ELF-1 (cell line): ENCODE measurements around the gene DDX51.
"Not testable (repeated sequence)": the region's sequence is repeated elsewhere in the genome, so short reads cannot be mapped to it uniquely, and the experiment has no call there.

Experiments used
- DNase-seq: peaks from one replicate; pipeline ENCODE4 v3.0.0-alpha.2; 2016; ENCODE audit warnings: low read depth, low spot score

Gene DDX51

GRCh38 chr12:132154941-132155770 lies 11.0 kb upstream of the DDX51 start:
- no peak for DNase-seq

DNA sequence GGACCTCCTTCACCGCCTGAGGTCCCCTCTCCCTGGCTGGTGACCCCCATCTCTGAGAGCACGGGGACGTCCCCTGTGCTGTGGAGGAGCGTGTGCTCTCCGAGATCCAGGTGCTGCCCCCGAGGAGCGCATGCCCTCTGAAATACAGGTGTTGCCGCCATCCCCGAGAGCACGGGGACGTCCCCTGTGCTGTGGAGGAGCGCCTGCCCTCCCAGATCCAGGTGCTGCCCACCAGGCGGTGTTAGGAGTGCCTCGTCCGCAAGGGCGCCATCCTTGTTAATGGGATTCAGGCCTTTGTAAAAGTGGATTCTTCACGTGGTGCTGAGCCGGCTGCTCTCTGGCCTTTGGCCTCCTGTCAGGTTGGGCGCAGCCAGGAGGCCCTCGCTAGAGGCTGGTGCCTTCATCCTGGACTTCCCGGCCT lies 10.2 kb upstream of the DDX51 start:
- DNase-seq, result no peak

DNA sequence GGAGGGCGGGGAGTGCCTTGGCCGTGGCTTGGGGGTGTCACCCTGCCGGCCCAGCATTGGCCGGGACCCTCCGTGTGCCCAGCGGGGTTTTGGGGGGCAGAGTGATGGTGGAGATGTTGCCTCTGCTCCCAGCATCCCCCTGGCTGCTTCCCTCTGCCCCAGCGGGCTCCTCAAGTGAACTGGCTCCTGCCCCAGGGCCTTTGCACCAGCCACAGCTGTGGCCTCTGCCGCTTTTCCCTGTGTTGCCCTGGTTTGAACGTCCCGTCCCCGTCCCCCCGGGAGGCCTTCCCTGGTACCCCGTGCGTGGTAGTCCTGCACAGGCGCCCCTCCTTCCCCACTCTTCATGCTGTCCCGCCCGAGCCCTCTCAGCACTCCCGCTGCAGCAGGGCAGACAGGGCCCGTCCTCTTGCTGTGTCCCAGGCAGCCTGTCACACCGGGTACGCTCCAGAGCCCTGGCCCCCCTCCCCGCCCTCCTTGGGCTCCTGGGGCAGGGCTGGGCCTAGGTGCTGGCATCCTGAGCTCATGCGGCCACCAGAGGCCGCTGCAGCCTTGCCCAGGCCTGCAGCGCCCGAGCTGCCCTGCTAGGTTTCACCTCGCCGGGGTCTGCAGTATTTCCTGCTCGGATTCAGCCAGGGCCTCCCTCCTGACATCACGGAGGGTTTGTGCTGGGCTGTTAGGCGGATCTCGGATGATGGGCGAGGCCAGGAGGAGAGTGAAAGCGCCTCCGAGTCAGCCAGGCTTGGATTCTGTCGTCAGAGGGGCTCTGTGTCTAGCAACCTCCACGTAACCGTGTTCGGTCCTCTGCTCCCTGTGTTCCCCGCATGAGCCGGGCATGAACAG lies 9.6 kb upstream of the DDX51 start:
- DNase-seq, result peak; percentile 94

DNA sequence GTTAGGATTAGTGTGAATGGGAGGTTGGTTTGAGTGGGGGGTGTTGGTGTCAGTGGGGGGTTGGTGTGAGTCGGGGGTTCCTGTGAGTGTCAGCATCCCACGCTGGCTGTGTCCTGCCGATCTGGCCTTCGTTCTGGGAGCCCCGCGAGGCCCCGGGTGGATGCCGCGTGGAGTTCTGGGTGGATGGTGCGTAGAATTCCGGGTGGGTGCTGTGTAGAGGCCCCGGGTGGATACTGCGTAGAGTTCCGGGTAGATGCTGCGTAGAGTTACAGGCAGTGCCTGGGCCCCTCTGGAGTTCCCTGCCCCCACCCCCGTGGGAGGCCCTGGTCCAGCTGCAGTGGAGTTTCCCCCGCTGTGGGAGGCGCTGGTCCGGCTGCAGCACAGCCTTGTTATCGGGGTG lies 8.8 kb upstream of the DDX51 start:
- DNase-seq, result no peak

DNA sequence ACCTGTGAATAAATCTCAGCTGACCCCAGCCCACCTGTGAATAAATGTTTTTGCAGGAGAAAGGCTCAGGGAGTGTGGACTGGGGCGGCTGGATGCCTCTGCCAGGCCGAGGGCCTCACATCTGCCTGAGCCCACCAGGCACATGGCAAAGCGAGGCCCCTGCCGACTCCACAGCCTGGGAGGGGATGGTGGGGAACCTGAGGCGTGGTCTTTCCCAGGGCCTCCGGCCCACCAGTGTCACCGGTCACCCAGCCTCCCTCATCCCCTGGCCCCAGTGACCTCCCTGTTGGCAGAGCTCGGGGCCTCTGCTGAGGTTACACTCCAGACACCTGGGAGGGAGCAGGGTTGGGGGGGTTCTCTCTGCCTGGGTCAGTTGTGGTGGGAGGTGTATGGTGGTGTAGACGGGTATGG lies 8.3 kb upstream of the DDX51 start:
- DNase-seq, result no peak

- no peak for DNase-seq
Measured at GRCh38 chr12:132151766-132152410, 7.8 kb upstream of the DDX51 start.

DNA sequence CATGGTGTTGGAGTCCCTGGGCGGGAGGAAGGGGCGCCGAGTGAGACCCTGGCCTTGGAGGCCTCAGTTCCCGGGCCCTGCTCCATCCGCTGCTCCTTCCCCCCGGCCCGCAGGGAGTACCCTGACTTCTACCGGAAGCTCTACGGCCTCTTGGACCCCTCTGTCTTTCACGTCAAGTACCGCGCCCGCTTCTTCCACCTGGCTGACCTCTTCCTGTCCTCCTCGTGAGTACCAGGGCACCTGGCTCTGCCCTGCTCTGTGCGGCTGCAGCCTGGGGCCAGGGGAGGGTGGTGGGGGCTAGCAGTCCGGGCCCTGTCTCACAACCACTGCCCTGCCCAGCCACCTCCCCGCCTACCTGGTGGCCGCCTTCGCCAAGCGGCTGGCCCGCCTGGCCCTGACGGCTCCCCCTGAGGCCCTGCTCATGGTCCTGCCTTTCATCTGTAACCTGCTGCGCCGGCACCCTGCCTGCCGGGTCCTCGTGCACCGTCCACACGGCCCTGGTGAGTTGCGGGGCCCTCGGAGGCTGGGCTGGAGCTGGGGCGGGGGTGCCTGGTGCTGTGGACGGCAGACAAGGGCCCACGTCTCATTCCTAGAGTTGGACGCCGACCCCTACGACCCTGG lies 7.1 kb upstream of the DDX51 start:
- DNase-seq, result no peak

DNA sequence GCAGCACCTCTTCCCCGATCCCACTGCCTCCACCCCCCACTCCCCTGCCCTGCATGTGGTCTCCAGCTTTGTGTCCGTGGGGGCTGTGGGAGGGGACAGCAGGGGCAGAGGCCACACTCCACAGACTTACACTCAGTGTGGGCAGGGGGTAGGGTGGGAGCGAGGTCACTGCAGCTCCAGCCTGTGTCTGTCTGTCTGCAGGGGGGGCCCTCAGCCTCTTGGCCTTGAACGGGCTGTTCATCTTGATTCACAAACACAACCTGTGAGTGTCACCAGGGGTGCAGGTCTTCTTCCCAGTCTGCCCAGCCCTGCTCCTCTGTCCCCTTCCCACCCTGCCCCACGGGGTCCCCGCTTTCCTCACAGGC lies 6.6 kb upstream of the DDX51 start:
- DNase-seq, result no peak

DNA sequence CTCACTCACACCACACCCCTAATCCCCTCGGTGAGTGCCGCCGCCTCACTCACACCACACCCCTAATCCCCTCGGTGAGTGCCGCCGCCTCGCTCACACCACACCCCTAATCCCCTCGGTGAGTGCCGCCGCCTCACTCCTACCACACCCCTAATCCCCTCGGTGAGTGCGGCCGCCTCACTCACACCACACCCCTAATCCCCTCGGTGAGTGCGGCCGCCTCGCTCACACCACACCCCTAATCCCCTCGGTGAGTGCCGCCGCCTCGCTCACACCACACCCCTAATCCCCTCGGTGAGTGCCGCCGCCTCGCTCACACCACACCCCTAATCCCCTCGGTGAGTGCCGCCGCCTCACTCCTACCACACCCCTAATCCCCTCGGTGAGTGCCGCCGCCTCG lies 5.4 kb upstream of the DDX51 start:
- DNase-seq, result not testable (repeated sequence)

GRCh38 chr12:132148368-132149045 lies 4.4 kb upstream of the DDX51 start:
- no peak for DNase-seq

GRCh38 chr12:132147423-132148367 lies 3.6 kb upstream of the DDX51 start:
- DNase-seq, result no peak

DNA sequence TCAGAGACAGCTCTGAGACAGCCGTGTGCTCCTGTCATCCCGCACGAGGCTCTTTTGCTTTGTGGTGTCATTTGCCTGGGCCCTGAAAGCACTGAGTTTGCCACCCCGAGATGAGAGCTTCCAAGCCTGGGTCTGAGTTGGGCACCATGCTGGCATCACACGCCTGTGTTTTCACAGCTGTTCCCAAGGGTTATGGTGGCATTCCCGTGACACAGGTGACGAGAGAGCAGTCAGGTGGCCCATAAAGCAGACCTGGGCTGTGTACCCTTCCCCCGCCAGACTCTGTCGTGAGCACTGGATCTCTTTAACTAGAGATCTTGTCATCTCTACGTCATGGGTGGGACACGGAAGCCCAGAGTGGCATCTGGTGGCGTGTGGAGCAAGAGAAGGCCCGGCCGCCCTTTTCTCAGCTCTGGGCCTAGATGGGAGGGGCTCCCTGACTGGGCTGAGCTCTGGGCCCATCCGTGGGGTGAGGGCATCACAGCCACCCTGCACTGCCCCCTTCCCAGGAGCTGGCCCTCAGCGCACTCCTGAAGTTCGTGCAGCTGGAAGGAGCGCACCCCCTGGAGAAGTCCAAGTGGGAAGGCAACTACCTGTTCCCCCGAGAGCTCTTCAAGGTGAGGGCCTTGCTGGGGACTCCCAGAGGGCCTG lies 2.8 kb upstream of the DDX51 start:
- DNase-seq, result no peak

DNA sequence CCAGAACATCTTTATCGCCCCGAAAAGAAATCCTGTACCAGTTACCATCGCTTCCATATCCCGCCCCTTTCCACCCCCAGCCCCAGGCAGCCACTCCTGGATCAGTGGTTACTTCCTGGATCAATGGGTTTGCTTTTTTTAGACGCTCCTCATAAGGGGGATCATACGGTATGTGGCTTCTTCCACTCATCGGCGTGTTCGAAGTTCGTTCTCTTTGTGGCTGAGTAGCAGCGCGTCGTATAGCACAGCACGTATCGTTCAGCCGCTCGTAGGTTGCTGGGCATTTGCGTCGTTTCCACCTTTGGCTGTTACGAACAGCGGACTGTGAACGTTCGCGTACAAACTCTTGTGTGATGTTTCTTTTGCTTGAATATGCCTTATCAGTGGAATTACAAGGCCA lies 2.0 kb upstream of the DDX51 start:
- no peak for DNase-seq

DNA sequence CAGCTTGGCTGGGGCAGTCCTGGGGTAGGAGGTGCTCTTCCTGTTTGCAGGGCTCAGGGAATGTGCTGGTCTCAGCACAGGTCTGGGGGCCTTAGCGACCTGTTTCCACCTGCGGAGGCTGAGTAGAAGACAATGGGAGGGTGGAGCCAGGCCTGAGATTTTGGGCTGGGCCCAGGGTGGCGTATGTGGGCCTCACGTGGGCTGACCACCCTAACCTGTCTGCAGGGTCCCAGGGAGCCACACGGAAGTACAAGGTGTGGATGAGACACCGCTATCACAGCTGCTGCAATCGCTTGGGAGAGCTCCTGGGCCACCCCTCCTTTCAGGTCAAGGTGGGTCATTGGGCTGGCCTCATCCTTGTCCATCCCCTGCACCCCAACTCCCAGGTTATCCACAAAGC lies 1.2 kb upstream of the DDX51 start:
- no peak for DNase-seq

DNA sequence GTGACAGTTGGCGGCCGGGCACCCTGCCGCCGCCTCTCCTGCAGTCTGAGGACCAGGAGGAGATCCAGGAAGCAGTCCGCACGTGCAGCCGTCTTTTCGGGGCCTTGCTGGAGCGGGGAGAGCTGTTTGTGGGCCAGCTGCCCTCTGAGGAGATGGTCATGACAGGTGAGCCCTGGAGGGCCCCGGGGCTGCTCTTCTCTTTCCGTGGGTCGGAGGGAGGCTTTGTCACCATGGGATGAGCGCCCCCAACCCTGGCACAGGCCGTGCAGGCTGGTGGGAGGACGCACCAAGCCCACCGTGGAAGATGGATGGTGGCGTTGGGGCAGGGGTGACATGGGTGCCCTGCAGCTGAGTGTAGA lies 670 bp upstream of the DDX51 start:
- DNase-seq, result no peak

DNA sequence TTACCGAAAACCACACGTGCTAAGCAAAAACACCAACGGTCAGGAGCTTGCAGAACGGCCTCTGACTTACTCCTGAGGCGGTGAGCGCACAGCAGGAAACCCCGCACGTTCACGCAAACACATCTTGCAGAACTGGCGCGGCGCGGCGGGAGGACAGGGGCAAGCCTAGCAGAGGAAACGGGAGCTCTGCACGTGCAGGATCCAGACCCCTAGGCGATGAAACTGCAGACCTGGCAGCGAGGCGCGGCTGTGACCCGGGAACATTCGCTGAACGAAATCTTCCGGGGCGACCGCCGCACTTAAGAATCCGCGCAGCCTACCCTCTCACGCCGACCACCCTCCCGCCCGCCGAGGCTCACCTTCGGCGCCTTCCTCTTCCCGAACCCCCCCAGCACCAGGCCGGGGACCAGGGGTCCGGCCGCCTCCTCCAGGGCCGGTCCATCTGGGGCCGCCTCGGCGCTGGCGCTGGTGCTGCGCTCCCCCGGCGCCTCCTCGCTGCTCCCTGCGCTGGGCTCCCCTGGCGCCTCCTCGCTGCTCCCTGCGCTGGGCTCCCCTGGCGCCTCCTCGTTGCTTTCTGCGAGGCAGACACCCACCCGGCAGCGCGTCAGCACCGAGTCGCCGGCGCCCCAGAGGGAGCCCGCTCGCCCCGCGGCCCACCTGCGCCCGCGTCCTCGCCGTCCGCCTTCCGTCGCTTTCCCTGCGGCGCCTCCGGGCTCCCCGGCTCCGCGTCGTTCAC lies 615 bp downstream of the DDX51 start:
- no peak for DNase-seq

DNA sequence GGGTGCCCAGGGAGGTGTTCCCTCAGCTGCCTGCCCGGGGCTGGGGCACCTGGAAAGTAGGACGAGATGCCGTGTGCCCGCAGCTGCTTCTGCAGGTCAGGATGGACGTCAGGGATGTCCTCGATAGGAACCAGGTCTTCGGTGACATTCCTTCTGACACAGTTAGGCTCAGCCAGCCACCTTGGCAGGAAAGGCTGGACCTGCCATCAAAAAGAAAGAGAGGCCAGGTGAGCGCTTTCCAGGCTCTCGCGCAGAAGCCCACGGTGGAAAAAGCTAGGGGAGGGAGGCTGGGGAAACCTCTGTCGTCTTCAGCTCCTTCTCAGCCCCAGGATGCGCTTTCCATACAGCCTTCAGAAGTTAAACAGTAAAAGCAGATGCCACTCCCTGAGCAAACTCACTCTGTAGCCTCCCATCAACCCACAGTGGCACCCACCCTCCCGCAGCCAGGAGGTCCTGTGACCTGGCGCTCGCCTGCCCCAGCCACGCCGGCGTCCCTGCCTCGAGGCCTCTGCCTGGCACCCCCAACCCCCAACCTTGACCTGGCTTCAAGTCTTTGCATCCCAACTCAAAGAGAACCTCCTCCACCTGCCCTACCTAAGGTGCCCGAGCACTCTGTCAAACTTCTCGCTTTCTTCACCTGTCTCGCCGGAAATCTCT lies 1.3 kb downstream of the DDX51 start:
- DNase-seq, result no peak

- DNase-seq, result no peak
Measured at GRCh38 chr12:132141976-132142678, 2.0 kb downstream of the DDX51 start.
